COLO668 (cell line): ENCODE data around the gene CDC25B.

Experiments used
- DNase-seq: peaks from one replicate; lab custom pipeline; 2025; ENCODE audit not compliant: unreplicated experiment; lab: John Stamatoyannopoulos, UW

The CDC25B gene

DNA sequence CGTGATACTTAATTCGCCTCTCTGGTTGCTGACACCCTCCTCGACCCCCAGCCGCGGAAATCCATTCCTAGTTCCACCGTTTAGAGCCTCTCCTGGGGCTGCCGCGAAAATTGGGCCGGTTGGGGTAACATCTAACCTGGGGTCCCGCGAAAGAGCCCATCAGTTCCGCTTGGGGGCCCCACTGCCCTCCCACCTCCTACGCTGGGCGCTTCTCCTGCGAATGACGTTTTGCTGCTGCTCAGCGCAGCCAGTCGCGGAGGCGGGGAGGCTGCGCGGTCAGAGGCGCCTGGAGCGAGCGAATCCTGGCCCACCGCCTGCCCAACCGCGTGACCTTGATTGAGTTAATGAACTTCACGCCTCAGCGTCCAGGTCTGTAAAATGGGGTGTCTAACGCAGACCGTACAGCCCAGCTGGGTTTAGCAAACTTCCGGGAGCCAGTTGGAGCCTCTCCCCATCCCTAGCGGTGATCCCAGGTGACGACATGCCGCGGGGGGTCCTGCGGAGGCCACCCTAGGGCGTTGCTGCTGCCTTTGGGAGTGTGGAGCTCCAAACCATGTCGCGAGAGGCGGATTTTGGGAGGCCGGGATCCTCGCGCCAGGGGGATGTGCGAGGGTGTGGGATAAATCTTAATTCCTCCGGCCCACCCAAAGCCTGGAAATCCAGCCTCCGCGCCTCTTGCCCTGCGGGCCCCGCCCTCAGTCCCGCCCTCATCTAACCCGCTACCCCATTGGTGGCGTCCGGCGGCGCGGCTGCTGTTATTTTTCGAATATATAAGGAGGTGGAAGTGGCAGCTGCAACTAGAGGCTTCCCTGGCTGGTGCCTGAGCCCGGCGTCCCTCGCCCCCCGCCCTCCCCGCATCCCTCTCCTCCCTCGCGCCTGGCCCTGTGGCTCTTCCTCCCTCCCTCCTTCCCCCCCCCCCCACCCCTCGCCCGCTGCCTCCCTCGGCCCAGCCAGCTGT, at the start of gene CDC25B:
TSS of gene CDC25B (plus strand) at position 800 of the 958 bp plus-strand sequence. CDS start 222 bp downstream, outside the sequence.
- peak; percentile 98 for DNase-seq

GRCh38 chr20:3747471-3747870, 48.6 kb upstream of the CDC25B start:
- no peak for DNase-seq

DNA sequence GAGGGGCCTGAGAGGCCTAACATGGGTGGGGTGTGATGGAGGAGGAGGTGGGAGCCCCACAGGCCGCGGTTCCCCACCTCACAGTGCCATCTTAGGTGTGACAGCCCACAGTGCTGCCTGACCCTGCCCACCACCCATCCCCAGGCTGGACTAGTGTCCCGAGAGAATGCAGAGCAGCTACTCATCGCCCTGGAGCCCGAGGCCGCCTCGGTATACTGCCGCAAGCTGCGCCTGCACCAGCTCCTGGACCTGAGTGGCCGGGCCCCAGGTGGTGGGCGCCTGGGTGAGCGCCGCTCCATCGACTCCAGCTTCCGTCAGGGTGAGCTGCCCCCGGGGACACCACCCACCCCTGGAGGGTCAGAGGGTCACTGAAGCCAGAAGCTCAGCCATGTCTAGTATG, 48.0 kb upstream of the CDC25B start:
- no peak for DNase-seq

GRCh38 chr20:3749087-3749688, 46.9 kb upstream of the CDC25B start:
- DNase-seq: no peak

GRCh38 chr20:3749689-3750531, 46.2 kb upstream of the CDC25B start:
- DNase-seq: peak; percentile 67

- no peak for DNase-seq
These were observed 44.8 kb upstream of the CDC25B start for GRCh38 chr20:3751305-3751674.

GRCh38 chr20:3751675-3752385, 44.3 kb upstream of the CDC25B start:
- DNase-seq: peak; percentile 71

- DNase-seq: no peak
These were observed 43.7 kb upstream of the CDC25B start for GRCh38 chr20:3752386-3752759.

DNA sequence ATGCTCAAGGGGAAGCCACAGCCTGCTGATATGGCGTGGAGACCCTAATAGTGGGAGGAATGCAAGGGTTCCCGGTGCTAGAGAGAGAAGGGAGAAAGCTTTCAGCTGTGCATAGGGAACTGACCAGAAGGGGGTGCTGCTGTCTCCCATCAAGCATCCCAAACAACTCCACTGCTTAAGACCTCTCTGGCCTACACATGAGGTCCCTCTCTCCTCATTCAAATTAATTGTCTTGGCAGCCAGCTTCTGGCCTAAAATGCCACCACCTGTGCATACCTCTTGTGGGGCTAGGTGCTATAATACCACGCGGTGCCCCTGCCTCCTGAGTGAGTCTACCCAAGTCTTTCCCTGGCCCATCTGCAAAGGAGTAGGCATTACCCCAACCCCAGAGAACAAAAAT, 43.0 kb upstream of the CDC25B start:
- peak; percentile 64 for DNase-seq

- DNase-seq: no peak
These were observed 42.4 kb upstream of the CDC25B start for GRCh38 chr20:3753501-3754275.

GRCh38 chr20:3754276-3754630, 41.9 kb upstream of the CDC25B start:
- no peak for DNase-seq

DNA sequence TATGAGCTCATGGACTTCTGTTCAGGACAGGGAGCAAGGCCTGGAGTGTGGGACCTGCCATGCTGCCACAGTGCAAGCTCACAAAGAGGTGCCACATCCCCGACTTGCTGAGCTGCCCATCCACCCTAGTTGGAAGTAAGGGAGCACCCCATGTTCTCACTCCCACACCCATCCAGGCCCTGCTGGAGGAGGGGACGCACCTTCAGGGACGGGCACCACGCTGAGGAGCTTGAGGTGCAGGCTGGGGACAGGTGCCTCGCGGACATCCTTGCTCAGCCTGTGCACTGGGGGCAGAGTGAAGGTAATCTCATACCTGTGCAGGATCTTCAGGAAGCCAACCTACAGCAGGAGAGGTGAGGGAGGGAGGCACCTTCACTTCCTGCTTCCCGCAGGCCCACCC, 40.8 kb upstream of the CDC25B start:
- no peak for DNase-seq

- no peak for DNase-seq
These were observed 40.2 kb upstream of the CDC25B start for GRCh38 chr20:3755814-3756480.

DNA sequence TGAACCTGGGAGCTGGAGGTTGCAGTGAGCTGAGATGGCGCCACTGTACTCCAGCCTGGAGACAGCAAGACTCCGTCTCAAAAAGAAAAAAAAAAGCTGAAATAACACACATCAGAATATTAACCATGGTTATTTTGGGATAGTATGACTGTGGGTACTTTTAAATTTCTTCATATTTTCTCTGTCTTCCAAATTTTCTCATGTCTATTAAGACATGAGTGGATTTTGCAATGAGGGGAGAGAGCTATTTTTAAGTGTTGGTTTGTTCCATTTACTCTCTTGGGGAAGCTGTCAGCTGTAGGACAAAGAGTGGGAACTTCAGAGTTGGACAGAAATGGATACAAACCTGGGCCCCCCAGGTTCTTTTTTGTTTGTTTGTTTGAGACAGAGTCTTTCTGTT, 38.8 kb upstream of the CDC25B start:
- DNase-seq: no peak

DNA sequence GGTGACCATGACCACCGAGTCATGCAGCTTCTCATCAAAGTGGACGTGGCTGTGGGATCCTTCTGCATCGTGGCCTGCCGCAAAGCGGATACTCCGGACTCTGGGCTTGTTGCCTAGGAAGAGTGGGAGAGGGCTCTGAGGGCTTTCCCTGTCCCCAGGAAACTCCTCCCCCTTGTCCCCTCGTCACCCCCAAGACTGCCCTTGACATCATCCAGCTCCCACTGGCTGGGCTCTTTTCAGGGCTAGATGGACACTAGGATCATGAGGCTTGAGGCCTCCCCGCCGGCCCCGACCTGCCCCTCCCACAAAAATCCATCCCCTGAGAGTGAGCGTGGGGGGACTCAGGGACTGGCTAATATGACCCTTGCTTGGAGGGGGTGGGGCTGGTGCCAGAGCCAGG, 37.5 kb upstream of the CDC25B start:
- no peak for DNase-seq

DNA sequence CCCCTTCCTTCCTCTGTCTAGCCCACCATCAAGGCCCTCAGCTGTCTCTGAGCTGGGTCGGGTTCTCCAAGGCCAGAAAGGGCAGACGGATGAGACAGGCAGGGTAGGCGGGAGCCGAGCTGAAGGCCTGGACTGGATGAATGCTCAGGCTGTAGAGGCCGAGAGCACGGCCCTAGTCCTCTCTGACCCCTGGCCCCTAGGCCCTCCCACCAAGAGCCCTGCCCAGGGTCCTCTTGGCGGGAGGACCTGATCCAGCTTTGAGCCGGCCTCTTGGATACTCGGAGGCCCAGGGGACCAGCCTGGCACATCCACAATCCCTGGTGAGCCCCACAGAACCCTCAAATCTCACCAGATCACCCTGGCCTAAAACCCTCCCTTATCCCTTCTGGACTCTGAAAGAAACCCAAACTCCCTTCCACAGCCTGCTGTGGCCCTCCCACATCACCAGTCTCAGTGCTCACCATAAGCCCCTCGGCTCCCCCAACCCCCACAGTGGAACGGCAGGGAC, 36.7 kb upstream of the CDC25B start:
- DNase-seq: no peak

DNA sequence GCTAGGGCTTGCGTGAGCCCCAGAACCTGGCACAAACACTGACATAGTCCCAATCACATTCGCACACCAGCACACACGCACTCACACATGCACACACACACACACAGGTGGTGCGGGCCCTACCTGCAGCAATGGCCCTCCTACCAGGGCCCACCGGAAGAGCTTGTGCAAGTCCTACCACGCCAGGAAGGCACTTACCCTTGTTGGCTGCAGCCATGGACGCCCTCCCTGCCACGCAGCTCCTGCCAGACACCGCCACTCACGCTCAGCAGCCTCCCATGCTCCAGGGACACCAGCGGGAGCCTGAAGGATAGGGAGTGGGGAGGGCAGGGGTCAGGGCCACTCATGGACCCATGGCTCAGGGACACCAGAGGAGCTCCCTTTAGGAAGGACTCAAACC, 36.2 kb upstream of the CDC25B start:
- no peak for DNase-seq

- no peak for DNase-seq
These were observed 35.3 kb upstream of the CDC25B start for GRCh38 chr20:3760655-3761348.
